HG02943 (cell line): ENCODE data around the gene TGM3.

Experiments
- ATAC-seq: cut with Tn5 transposase; IDR thresholded peaks from one replicate; pipeline ENCODE4 v1.9.1; 2021; ENCODE audit warnings: mild to moderate bottlenecking, low read depth, moderate library complexity; ENCODE audit not compliant: unreplicated experiment

TGM3 gene

GRCh38 chr20:2373098-2373497 lies 77.3 kb downstream of the TGM3 start:
- no peak for ATAC-seq

- ATAC-seq, result no peak
These were observed 78.7 kb downstream of the TGM3 start for GRCh38 chr20:2374346-2375125.

GRCh38 chr20:2378893-2379292 lies 83.1 kb downstream of the TGM3 start:
- no peak for ATAC-seq

- no peak for ATAC-seq
These were observed 83.9 kb downstream of the TGM3 start for GRCh38 chr20:2379511-2380229.

- no peak for ATAC-seq
These were observed 84.8 kb downstream of the TGM3 start, which contains the start of gene TGM6 for GRCh38 chr20:2380601-2381000. Gene TGM6, plus strand, starts transcription at chr20:2380901. Its CDS starts 68 bp downstream, at chr20:2380969.

GRCh38 chr20:2381303-2381702 lies 85.5 kb downstream of the TGM3 start:
- ATAC-seq, result no peak

GRCh38 chr20:2382833-2383232 lies 87.0 kb downstream of the TGM3 start:
- ATAC-seq, result no peak

- no peak for ATAC-seq
These were observed 89.2 kb downstream of the TGM3 start for GRCh38 chr20:2385026-2385425.

- ATAC-seq, result no peak
These were observed 89.7 kb downstream of the TGM3 start for GRCh38 chr20:2385496-2385895.

GRCh38 chr20:2386516-2387179 lies 90.8 kb downstream of the TGM3 start:
- ATAC-seq, result no peak

GRCh38 chr20:2387180-2387577 lies 91.4 kb downstream of the TGM3 start:
- no peak for ATAC-seq

GRCh38 chr20:2387580-2387979 lies 91.8 kb downstream of the TGM3 start:
- no peak for ATAC-seq
